ENCODE results near the gene F11. TPM values are rescaled to one million over a fixed set of nuclear protein-coding genes. Genes with fewer than 3 reads are reported as not detected.

The F11 gene
- total RNA-seq, 1 experiment from 2014 or later, result not detected

GRCh38 chr4:186283311-186283710 lies 17.3 kb downstream of the F11 start:
- CTCF ChIA-PET, result interaction anchor here (1.8 kb wide), 1 partner anchor 13 kb away, joined by 7 read pairs; no protein-coding TSS in a partner anchor
- no TSS peak for BruUV-seq (replicated peaks)
- Mint-ChIP-seq H3K36me3 (ENCODE audit: insufficient read depth, unreplicated experiment) (no peaks in the 10 kb centered on the region), H3K4me1 (ENCODE audit: insufficient read depth, unreplicated experiment) (no peaks in the 10 kb centered on the region), H3K4me3 (ENCODE audit: unreplicated experiment) (no peak overlapping the region), H3K27me3 (ENCODE audit: insufficient read depth, unreplicated experiment) (no peaks in the 10 kb centered on the region), H3K9me3 (ENCODE audit: unreplicated experiment) (no peaks in the 10 kb centered on the region), H3K27ac (ENCODE audit: low read depth, unreplicated experiment) (no peak overlapping the region)
- no peak for TF ChIP-seq CTCF (IDR thresholded peaks at IDR 0.05; ENCODE audit: unreplicated experiment)
- intact Hi-C loops (cut with micrococcal nuclease), result no loop called here
- DNase-seq (ENCODE audit: unreplicated experiment), result no peak
- POLR2A ChIA-PET, result no interaction called here

GRCh38 chr4:186285147-186285546 lies 19.2 kb downstream of the F11 start:
- Mint-ChIP-seq H3K4me3 (ENCODE audit: unreplicated experiment) (no peak overlapping the region), H3K9me3 (ENCODE audit: unreplicated experiment) (no peaks in the 10 kb centered on the region), H3K27ac (ENCODE audit: low read depth, unreplicated experiment) (no peak overlapping the region), H3K4me1 (ENCODE audit: insufficient read depth, unreplicated experiment) (no peaks in the 10 kb centered on the region), H3K36me3 (ENCODE audit: insufficient read depth, unreplicated experiment) (no peaks in the 10 kb centered on the region), H3K27me3 (ENCODE audit: insufficient read depth, unreplicated experiment) (no peaks in the 10 kb centered on the region)
- no peak for TF ChIP-seq CTCF (IDR thresholded peaks at IDR 0.05; ENCODE audit: unreplicated experiment)
- DNase-seq (ENCODE audit: unreplicated experiment), result no peak
- no TSS peak for BruUV-seq (replicated peaks)
- POLR2A ChIA-PET, result no interaction called here
- intact Hi-C loops (cut with micrococcal nuclease), result no loop called here
- CTCF ChIA-PET, result no interaction called here

- Mint-ChIP-seq H3K9me3 (ENCODE audit: unreplicated experiment) (no peaks in the 10 kb centered on the region), H3K27me3 (ENCODE audit: insufficient read depth, unreplicated experiment) (no peaks in the 10 kb centered on the region), H3K4me1 (ENCODE audit: insufficient read depth, unreplicated experiment) (no peaks in the 10 kb centered on the region), H3K4me3 (ENCODE audit: unreplicated experiment) (no peak overlapping the region), H3K36me3 (ENCODE audit: insufficient read depth, unreplicated experiment) (no peaks in the 10 kb centered on the region), H3K27ac (ENCODE audit: low read depth, unreplicated experiment) (no peak overlapping the region)
- CTCF ChIA-PET, result interaction anchor here (2.0 kb wide), 1 partner anchor 9 kb away, joined by 7 read pairs; no protein-coding TSS in a partner anchor
- POLR2A ChIA-PET, result no interaction called here
- intact Hi-C loops (cut with micrococcal nuclease), result no loop called here
- BruUV-seq (replicated peaks), result no TSS peak
- DNase-seq (ENCODE audit: unreplicated experiment), result no peak
- no peak for TF ChIP-seq CTCF (IDR thresholded peaks at IDR 0.05; ENCODE audit: unreplicated experiment)
Measured at GRCh38 chr4:186286581-186286980, 20.6 kb downstream of the F11 start.

GRCh38 chr4:186291256-186291890 lies 25.4 kb downstream of the F11 start:
- BruUV-seq (replicated peaks), result no TSS peak
- Mint-ChIP-seq H3K4me3 (ENCODE audit: unreplicated experiment) (no peak overlapping the region), H3K4me1 (ENCODE audit: insufficient read depth, unreplicated experiment) (no peaks in the 10 kb centered on the region), H3K27me3 (ENCODE audit: insufficient read depth, unreplicated experiment) (no peaks in the 10 kb centered on the region), H3K36me3 (ENCODE audit: insufficient read depth, unreplicated experiment) (no peaks in the 10 kb centered on the region), H3K9me3 (ENCODE audit: unreplicated experiment) (no peaks in the 10 kb centered on the region), H3K27ac (ENCODE audit: low read depth, unreplicated experiment) (no peak overlapping the region)
- POLR2A ChIA-PET, result no interaction called here
- DNase-seq (ENCODE audit: unreplicated experiment), result no peak
- TF ChIP-seq CTCF (IDR thresholded peaks at IDR 0.05; ENCODE audit: unreplicated experiment), result no peak
- intact Hi-C loops (cut with micrococcal nuclease), result no loop called here
- CTCF ChIA-PET, result interaction anchor here (0.7 to 1.2 kb wide), 2 partner anchors 182 to 296 kb away, joined by 3 to 6 read pairs; no protein-coding TSS in a partner anchor
